Measurements from ENCODE around the gene PARM1.
"Not testable (repeated sequence)": the region's sequence is repeated elsewhere in the genome, so short reads cannot be mapped to it uniquely, and the experiment has no call there.

PARM1 gene

GRCh38 chr4:74990276-74990875 lies 57.5 kb downstream of the PARM1 start:
- DNase-seq (ENCODE audit: low spot score), result no peak

- not testable (repeated sequence) for DNase-seq (ENCODE audit: low spot score)
Measured at GRCh38 chr4:74994436-74994835, 61.5 kb downstream of the PARM1 start.

GRCh38 chr4:74996996-74997395 lies 64.1 kb downstream of the PARM1 start:
- DNase-seq (ENCODE audit: low spot score), result peak; percentile 30

GRCh38 chr4:74997948-74998729 lies 65.2 kb downstream of the PARM1 start:
- no peak for DNase-seq (ENCODE audit: low spot score)

GRCh38 chr4:74999714-75000309 lies 66.9 kb downstream of the PARM1 start:
- no peak for DNase-seq (ENCODE audit: low spot score)

GRCh38 chr4:75001871-75002270 lies 69.0 kb downstream of the PARM1 start:
- DNase-seq (ENCODE audit: low spot score), result no peak

GRCh38 chr4:75002381-75002780 lies 69.5 kb downstream of the PARM1 start:
- DNase-seq (ENCODE audit: low spot score), result peak; percentile 45

GRCh38 chr4:75003979-75004378 lies 71.1 kb downstream of the PARM1 start:
- no peak for DNase-seq (ENCODE audit: low spot score)

- DNase-seq (ENCODE audit: low spot score), result peak; percentile 76
Measured at GRCh38 chr4:75004755-75005668, 72.1 kb downstream of the PARM1 start.

- DNase-seq (ENCODE audit: low spot score), result no peak
Measured at GRCh38 chr4:75005727-75006126, 72.8 kb downstream of the PARM1 start.

GRCh38 chr4:75007891-75008290 lies 75.0 kb downstream of the PARM1 start:
- no peak for DNase-seq (ENCODE audit: low spot score)

GRCh38 chr4:75009138-75009537 lies 76.2 kb downstream of the PARM1 start:
- no peak for DNase-seq (ENCODE audit: low spot score)

- peak; percentile 40 for DNase-seq (ENCODE audit: low spot score)
Measured at GRCh38 chr4:75011131-75011795, 78.3 kb downstream of the PARM1 start.

GRCh38 chr4:75015627-75016026 lies 82.7 kb downstream of the PARM1 start:
- DNase-seq (ENCODE audit: low spot score), result no peak

GRCh38 chr4:75016472-75016871 lies 83.6 kb downstream of the PARM1 start:
- DNase-seq (ENCODE audit: low spot score), result peak; percentile 49

- no peak for DNase-seq (ENCODE audit: low spot score)
Measured at GRCh38 chr4:75018811-75019479, 86.0 kb downstream of the PARM1 start.

- no peak for DNase-seq (ENCODE audit: low spot score)
Measured at GRCh38 chr4:75025431-75025830, 92.5 kb downstream of the PARM1 start.

- DNase-seq (ENCODE audit: low spot score), result no peak
Measured at GRCh38 chr4:75028196-75028854, 95.4 kb downstream of the PARM1 start.

- DNase-seq (ENCODE audit: low spot score), result no peak
Measured at GRCh38 chr4:75030028-75030427, 97.1 kb downstream of the PARM1 start.

- DNase-seq (ENCODE audit: low spot score), result peak; percentile 4
Measured at GRCh38 chr4:75030649-75031235, 97.8 kb downstream of the PARM1 start.

Measured in kidney tubule cell (primary cell).